ES-I3 (cell line): ENCODE measurements around the gene NLRX1.
"Not testable (repeated sequence)": the region's sequence is repeated elsewhere in the genome, so short reads cannot be mapped to it uniquely, and the experiment has no call there.

Source experiments
- H3K36me3 ChIP-seq: 2 replicates; pipeline ENCODE4 v1.6.1; 2013; ENCODE audit warnings: mild to moderate bottlenecking, low read length, control low read depth, moderate library complexity; ENCODE audit not compliant: insufficient read depth
- H3K4me1 ChIP-seq: 2 replicates; pipeline ENCODE4 v1.6.1; 2013; ENCODE audit warnings: mild to moderate bottlenecking, control low read depth, low read length; ENCODE audit not compliant: insufficient read depth
- H3K9ac ChIP-seq: 2 replicates; pipeline ENCODE4 v1.6.1; 2013; ENCODE audit warnings: low read depth, mild to moderate bottlenecking, low read length, moderate library complexity
- H3K9me3 ChIP-seq: 2 replicates; pipeline ENCODE4 v1.6.1; 2013; ENCODE audit warnings: mild to moderate bottlenecking, low read length, moderate library complexity; ENCODE audit not compliant: control insufficient read depth, insufficient read depth

NLRX1 gene

GRCh38 chr11:119185981-119186634 lies 17.6 kb downstream of the NLRX1 start:
- Histone ChIP-seq H3K9me3 (no peaks in the 10 kb centered on the region), H3K36me3 (no peaks in the 10 kb centered on the region), H3K4me1 (no peaks in the 10 kb centered on the region), H3K9ac (no peak overlapping the region)

- Histone ChIP-seq H3K4me1 (no peaks in the 10 kb centered on the region), H3K36me3 (no peaks in the 10 kb centered on the region), H3K9ac (no peak overlapping the region), H3K9me3 (no peaks in the 10 kb centered on the region)
These were observed 18.8 kb downstream of the NLRX1 start for GRCh38 chr11:119187123-119187892.

- H3K4me1 ChIP-seq: 0 out of 2 replicates have a peak, but pooled peaks cover 3% of the 10 kb centered on the region
- no peaks in the 10 kb centered on the region for H3K9me3 ChIP-seq
- H3K9ac ChIP-seq: no peak overlapping the region
- no peaks in the 10 kb centered on the region for H3K36me3 ChIP-seq
These were observed 19.5 kb downstream of the NLRX1 start for GRCh38 chr11:119188067-119188466.

GRCh38 chr11:119188887-119189286 lies 20.4 kb downstream of the NLRX1 start:
- H3K9me3 ChIP-seq: no peaks in the 10 kb centered on the region
- no peak overlapping the region for H3K9ac ChIP-seq
- H3K36me3 ChIP-seq: no peaks in the 10 kb centered on the region

DNA sequence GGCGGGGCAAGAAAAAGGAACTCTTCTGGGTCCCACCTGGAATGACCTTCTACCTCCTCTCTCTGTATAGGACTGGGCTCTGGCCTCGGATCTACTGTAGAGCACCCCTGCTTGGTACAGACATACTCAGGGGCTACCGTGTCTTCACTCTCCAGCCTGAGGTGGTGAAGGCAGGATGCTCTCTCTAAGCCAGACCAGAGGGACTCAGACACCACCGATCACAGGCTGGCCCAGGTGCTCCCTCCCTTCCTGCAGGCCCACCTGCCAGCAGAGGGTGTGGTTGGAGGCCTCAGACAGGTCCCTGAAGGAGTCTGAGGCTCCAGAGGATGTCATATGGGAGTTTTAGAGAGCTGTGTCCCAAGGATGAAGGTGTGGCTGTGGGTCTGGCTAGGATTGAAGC lies 20.9 kb downstream of the NLRX1 start:
- Histone ChIP-seq H3K9me3 (no peaks in the 10 kb centered on the region), H3K9ac (no peak overlapping the region), H3K36me3 (no peaks in the 10 kb centered on the region), H3K4me1 (0 out of 2 replicates have a peak, but pooled peaks cover 3% of the 10 kb centered on the region)

More at GRCh38 chr11:119188887-119189286, 20.4 kb downstream of the NLRX1 start:
- H3K4me1 ChIP-seq: 0 out of 2 replicates have a peak, but pooled peaks cover 3% of the 10 kb centered on the region

DNA sequence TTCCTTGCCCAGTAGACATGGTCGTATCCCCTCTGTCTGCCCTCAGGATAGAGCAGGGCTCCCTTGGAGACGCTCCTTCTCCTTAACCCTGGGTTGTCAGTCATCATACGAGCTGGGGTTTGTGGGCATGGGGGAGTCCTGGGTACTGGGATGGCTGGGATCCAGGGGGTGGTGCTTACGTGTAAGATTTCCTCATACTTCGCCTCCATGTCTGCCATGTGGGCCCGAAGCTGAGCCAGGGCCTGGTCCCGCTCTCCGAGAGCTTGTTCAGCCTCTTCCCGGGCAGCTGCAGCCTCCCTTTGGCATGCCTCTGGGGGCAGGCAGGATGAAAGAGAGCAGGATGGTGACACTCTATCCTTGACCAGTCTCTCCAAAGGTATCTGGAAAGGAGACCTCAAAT lies 22.0 kb downstream of the NLRX1 start:
- H3K9me3 ChIP-seq: no peaks in the 10 kb centered on the region
- H3K4me1 ChIP-seq: 0 out of 2 replicates have a peak, but pooled peaks cover 3% of the 10 kb centered on the region
- no peaks in the 10 kb centered on the region for H3K36me3 ChIP-seq
- no peak overlapping the region for H3K9ac ChIP-seq

GRCh38 chr11:119191265-119191664 lies 22.7 kb downstream of the NLRX1 start:
- not testable (repeated sequence) for H3K9ac ChIP-seq, H3K9me3 ChIP-seq, H3K4me1 ChIP-seq, H3K36me3 ChIP-seq

DNA sequence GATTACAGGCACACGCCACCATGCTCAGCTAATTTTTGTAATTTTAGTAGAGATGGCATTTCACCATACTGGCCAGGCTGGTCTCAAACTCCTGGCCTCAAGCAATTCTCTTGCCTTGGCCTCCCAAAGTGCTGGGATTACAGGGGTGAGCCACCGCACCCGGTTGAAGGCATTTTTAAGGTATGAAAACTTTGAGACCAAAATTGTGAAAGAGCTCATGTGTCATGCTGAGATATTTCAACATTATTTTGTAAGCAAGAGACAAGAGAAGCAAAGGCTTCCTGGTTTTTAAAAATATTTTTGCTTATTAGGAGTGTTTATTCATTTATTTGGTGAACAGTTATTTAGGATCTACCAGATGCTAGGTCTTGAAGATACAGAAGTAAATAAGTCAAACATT lies 23.6 kb downstream of the NLRX1 start:
- H3K9me3 ChIP-seq: no peaks in the 10 kb centered on the region
- H3K36me3 ChIP-seq: no peaks in the 10 kb centered on the region
- no peak overlapping the region for H3K9ac ChIP-seq
- H3K4me1 ChIP-seq: peaks cover 3% of the 10 kb centered on the region; the same call in 1 of the 2 replicates

- H3K36me3 ChIP-seq: no peaks in the 10 kb centered on the region
- no peaks in the 10 kb centered on the region for H3K9me3 ChIP-seq
These were observed 24.5 kb downstream of the NLRX1 start for GRCh38 chr11:119193001-119193400.

GRCh38 chr11:119193626-119194025 lies 25.1 kb downstream of the NLRX1 start:
- no peak overlapping the region for H3K9ac ChIP-seq
- no peaks in the 10 kb centered on the region for H3K9me3 ChIP-seq
- no peaks in the 10 kb centered on the region for H3K36me3 ChIP-seq

More at GRCh38 chr11:119193001-119193400, 24.5 kb downstream of the NLRX1 start:
- Histone ChIP-seq H3K4me1 (peaks cover 3% of the 10 kb centered on the region; the same call in 1 of the 2 replicates), H3K9ac (no peak overlapping the region)

DNA sequence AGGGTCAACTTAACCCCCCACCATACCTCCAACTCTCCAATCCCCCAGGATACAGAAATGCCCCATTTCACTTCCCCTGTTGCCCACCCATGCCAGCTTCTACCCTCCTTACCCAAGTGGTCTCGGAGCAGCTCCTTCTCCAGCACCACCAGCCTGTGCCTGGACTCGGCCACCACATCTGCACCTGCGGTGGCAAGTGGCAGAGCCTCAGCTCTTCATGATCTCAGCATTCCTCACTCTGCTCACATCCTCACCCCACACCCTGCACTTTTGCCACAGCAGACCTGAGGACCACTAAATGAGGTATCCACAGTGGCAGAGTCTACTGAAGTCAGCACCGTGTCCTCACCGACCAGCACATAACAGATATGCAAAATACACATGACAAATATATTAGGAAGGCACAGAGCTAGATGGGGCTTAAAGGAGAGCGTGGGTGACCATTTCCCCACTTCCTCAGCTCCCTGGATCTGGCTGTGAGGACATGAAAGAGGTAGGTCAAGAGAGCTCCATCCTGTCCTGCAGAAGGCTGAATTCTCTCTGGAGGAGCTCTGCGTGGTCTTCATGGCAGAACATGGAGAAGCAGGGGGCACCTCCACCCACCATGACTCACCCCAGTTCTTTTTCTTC lies 26.4 kb downstream of the NLRX1 start:
- Histone ChIP-seq H3K36me3 (no peaks in the 10 kb centered on the region), H3K9me3 (no peaks in the 10 kb centered on the region), H3K9ac (no peak overlapping the region), H3K4me1 (peaks cover 3% of the 10 kb centered on the region; the same call in 1 of the 2 replicates)

More at GRCh38 chr11:119193626-119194025, 25.1 kb downstream of the NLRX1 start:
- H3K4me1 ChIP-seq: peaks cover 3% of the 10 kb centered on the region; the same call in 1 of the 2 replicates

DNA sequence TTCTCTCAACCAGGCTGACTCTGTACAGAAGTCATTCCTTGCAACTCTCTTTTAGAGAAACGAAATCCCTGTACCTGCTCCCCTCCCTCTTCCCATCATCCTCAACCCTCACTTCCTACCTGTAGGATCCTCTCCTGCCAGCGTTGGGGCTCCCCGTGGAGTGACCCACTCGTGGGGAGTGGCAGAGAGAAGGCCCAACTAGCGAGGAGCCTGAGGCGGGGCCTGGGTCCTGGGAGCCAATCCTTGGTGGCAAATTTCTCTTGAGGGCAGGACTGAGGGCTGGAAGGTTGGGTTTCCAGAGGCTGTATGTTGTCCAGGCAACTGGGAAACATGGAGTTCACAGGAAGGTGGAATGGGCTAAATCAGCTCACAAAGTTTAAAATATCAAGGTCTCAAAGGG lies 27.2 kb downstream of the NLRX1 start:
- peak overlapping the region; percentile 14; the same call in 1 of the 2 replicates for H3K9ac ChIP-seq
- H3K36me3 ChIP-seq: no peaks in the 10 kb centered on the region
- H3K4me1 ChIP-seq: peaks cover 3% of the 10 kb centered on the region; the same call in 1 of the 2 replicates
- H3K9me3 ChIP-seq: no peaks in the 10 kb centered on the region

DNA sequence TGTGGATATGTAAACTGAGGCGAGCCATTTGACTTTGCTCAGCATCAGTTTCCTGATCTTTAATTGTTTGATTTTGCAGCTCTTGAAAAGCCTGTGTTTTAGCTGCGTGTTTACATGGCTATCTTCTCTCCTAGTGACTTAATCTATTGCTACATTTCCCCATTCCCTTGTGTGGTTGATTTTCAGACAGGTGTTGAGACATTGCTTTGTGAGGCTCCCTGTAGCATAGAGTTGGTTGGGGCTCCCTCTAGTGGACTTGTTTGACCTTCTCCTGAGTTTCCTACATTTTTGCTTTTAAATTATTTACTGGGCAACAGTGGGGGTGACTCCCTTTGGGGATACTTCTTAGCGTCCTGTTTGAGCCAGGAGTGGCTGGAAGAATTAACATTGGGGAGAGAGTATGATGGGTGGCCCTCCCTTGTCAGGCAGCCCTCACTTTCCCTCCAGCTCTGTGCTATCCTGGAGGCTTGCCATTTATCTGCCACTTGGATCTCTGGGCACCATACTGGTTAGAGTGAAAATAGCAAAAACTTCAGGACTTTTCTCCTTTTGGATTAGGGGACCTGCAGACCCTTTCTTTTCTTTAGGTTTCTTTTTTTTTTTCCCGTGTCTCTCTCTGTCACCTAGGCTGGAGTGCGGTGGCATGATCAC lies 28.4 kb downstream of the NLRX1 start:
- Histone ChIP-seq H3K4me1 (peaks cover 3% of the 10 kb centered on the region; the same call in 1 of the 2 replicates), H3K9ac (no peak overlapping the region), H3K9me3 (no peaks in the 10 kb centered on the region), H3K36me3 (no peaks in the 10 kb centered on the region)

DNA sequence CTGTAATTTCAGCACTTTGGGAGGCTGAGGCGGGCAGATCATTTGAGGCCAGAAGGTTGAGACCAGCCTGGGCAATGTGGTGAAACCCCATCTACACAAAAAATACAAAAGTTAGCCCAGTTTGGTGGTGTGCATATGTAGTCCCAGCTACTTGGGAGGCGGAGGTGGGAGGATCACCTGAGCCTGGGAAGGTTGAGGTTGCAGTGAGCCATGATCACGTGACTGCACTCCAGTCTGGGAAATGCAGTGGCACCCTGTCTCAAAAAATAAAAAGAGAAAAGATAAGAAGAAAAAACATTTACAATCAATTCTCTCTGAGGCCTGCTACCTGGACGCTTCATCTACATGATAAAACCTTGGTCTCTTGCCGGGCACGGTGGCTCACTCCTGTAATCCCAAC lies 30.4 kb downstream of the NLRX1 start:
- H3K36me3 ChIP-seq: no peaks in the 10 kb centered on the region
- no peak overlapping the region for H3K9ac ChIP-seq
- H3K9me3 ChIP-seq: no peaks in the 10 kb centered on the region
- no peaks in the 10 kb centered on the region; the same call in 1 of the 2 replicates for H3K4me1 ChIP-seq
